ENCODE data around the gene FBXO42. TPM values are rescaled to one million over a fixed set of nuclear protein-coding genes. Genes with fewer than 3 reads are reported as not detected.

The FBXO42 gene
- total RNA-seq, 1 experiment from 2014 or later: 11.3 TPM

DNA sequence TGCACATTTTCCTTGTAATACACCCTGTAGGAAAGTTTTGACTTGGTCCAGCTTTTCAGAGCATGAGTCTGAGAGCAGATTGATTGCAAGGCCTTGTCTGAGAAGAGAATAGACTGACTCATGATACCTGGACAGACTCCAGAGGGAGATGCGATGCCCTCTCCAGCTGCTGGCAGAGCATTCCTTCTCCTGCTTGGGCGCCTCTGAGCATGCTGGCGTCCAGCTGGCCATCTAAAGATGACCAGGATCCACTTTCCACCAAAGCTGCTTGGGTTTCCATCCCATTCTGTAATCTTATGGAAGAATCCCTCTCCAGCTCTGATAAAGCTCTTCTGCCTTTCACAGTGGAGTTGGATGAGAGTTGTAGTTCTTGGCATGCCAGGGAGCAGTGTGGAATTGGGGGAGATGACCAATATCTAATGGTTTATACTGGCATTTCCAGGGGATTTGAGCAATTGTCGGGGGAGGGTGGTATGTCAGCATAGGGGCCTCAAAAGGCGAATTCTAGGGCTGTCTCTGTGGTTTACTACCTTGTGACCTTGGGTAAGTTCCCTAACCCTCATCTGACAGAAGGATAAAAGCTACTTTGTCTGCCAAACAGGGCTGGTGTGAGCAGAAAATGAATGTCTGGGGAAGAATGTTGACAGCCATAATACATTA is 34.3 kb upstream of the FBXO42 start:
- no peak for TF ChIP-seq CTCF (IDR thresholded peaks at IDR 0.05; ENCODE audit: insufficient read depth in 1 of 2, low read depth in 1 of 2, low read length in 1 of 2, severe bottlenecking in 1 of 2, unreplicated experiment in 1 of 2)
- intact Hi-C loops (cut with micrococcal nuclease; ENCODE audit: unreplicated experiment): no loop called here
- Mint-ChIP-seq H3K4me1 (ENCODE audit: low read depth, unreplicated experiment) (peaks cover 7% of the 10 kb centered on the region), H3K9me3 (ENCODE audit: unreplicated experiment) (no peaks in the 10 kb centered on the region), H3K4me3 (ENCODE audit: unreplicated experiment) (no peak overlapping the region), H3K27ac (ENCODE audit: unreplicated experiment) (no peak overlapping the region), H3K27me3 (ENCODE audit: insufficient read depth, unreplicated experiment) (no peaks in the 10 kb centered on the region), H3K36me3 (ENCODE audit: insufficient read depth, unreplicated experiment) (peaks cover 15% of the 10 kb centered on the region)
- CTCF ChIA-PET: no interaction called here
- H3K36me3 ChIP-seq (ENCODE audit: control insufficient read depth, insufficient read depth, low read length): no peaks in the 10 kb centered on the region; the same call in 1 of the 2 replicates
- POLR2A ChIA-PET: no interaction called here
- no peaks in the 10 kb centered on the region for H3K27me3 ChIP-seq (replicated peaks; ENCODE audit: control insufficient read depth, insufficient read depth, low read length)
- no peak overlapping the region for H3K4me3 ChIP-seq (ENCODE audit: low read depth, low read length)
- no TSS peak for BruUV-seq (replicated peaks)
- no peaks in the 10 kb centered on the region for H3K4me1 ChIP-seq
- DNase-seq: no peak
- H3K9me3 ChIP-seq: no peaks in the 10 kb centered on the region

DNA sequence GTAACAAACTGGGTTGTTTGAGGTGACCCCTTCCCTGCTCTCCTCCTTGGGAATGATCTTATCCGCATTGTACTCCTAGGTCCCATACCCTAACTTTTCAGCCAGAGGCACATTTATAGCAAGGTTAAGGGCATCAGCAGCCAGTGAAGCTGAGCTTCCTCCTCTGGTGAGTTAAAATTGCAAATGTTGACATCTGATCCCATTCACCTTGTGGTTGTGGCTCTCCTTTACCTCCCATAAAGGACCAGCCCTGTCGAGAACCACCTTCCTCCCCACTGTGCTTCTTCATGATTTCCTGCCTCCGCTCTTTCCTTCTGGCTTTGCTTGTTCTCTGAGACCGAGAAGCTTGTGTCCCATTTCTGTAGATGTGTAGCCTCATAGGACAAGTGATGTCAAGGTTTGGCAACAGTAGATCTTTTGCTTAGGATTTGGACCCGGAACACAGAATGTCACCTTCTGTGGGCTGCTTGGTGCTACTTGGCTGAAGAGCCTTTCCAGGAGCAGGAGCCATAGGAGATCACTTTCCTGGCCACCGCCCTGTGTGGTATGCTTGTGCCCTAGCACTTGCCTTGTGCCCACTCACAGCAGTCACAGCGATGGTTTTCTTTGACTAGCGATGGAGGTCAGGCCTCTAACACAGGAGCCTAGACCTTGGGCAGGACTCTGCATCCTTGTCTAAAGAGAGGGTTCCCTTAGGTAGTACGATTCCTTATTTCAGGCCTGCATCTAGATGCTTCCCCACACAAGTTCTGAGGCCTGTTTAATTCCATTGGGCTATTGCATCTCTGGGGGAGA is 33.6 kb upstream of the FBXO42 start:
- Histone ChIP-seq H3K4me1 (no peaks in the 10 kb centered on the region), H3K9me3 (no peaks in the 10 kb centered on the region), H3K36me3 (ENCODE audit: control insufficient read depth, insufficient read depth, low read length) (no peaks in the 10 kb centered on the region; the same call in 1 of the 2 replicates), H3K4me3 (ENCODE audit: low read depth, low read length) (no peak overlapping the region), H3K27me3 (replicated peaks; ENCODE audit: control insufficient read depth, insufficient read depth, low read length) (no peaks in the 10 kb centered on the region)
- Mint-ChIP-seq H3K4me3 (ENCODE audit: unreplicated experiment) (no peak overlapping the region), H3K4me1 (ENCODE audit: low read depth, unreplicated experiment) (peaks cover 6% of the 10 kb centered on the region), H3K27ac (ENCODE audit: unreplicated experiment) (no peak overlapping the region), H3K27me3 (ENCODE audit: insufficient read depth, unreplicated experiment) (no peaks in the 10 kb centered on the region), H3K9me3 (ENCODE audit: unreplicated experiment) (no peaks in the 10 kb centered on the region), H3K36me3 (ENCODE audit: insufficient read depth, unreplicated experiment) (peaks cover 20% of the 10 kb centered on the region)
- no TSS peak for BruUV-seq (replicated peaks)
- no peak for DNase-seq
- intact Hi-C loops (cut with micrococcal nuclease; ENCODE audit: unreplicated experiment): no loop called here
- TF ChIP-seq CTCF (IDR thresholded peaks at IDR 0.05; ENCODE audit: insufficient read depth in 1 of 2, low read depth in 1 of 2, low read length in 1 of 2, severe bottlenecking in 1 of 2, unreplicated experiment in 1 of 2): no peak
- ChIA-PET POLR2A (no interaction called here), CTCF (interaction anchor here (0.6 kb wide), 1 partner anchor 49 kb away, joined by 3 read pairs; no protein-coding TSS in a partner anchor)

DNA sequence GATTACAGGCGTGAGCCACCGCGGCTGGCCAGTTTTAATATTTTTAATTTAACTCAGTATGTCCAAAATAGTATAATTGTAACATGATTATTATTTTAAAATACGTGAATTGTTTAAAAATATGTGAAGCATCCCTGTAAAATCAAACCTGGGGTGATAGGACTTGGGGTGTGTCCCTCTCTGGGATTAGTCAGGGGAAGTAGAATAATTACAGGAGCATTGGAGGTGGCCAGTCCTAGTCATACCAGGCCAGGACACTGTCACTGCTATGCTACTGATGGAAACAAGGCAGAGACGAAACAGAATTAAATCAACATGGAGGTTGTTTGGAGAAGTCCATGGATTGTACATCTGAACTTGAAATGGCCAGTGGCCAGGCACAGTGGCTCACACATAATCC is 31.6 kb upstream of the FBXO42 start:
- H3K9me3 Mint-ChIP-seq (ENCODE audit: unreplicated experiment): no peaks in the 10 kb centered on the region
- POLR2A ChIA-PET: no interaction called here
- no TSS peak for BruUV-seq (replicated peaks)
- H3K27ac Mint-ChIP-seq (ENCODE audit: unreplicated experiment): no peak overlapping the region
- intact Hi-C loops (cut with micrococcal nuclease; ENCODE audit: unreplicated experiment): no loop called here
- Histone ChIP-seq H3K4me3 (ENCODE audit: low read depth, low read length) (no peak overlapping the region), H3K36me3 (ENCODE audit: control insufficient read depth, insufficient read depth, low read length) (no peaks in the 10 kb centered on the region; the same call in 1 of the 2 replicates), H3K4me1 (no peaks in the 10 kb centered on the region), H3K27me3 (replicated peaks; ENCODE audit: control insufficient read depth, insufficient read depth, low read length) (no peaks in the 10 kb centered on the region), H3K9me3 (no peaks in the 10 kb centered on the region)
- no peak for TF ChIP-seq CTCF (IDR thresholded peaks at IDR 0.05; ENCODE audit: insufficient read depth in 1 of 2, low read depth in 1 of 2, low read length in 1 of 2, severe bottlenecking in 1 of 2, unreplicated experiment in 1 of 2)
- peaks cover 20% of the 10 kb centered on the region for H3K36me3 Mint-ChIP-seq (ENCODE audit: insufficient read depth, unreplicated experiment)
- H3K4me3 Mint-ChIP-seq (ENCODE audit: unreplicated experiment): no peak overlapping the region
- H3K4me1 Mint-ChIP-seq (ENCODE audit: low read depth, unreplicated experiment): no peaks in the 10 kb centered on the region
- no peaks in the 10 kb centered on the region for H3K27me3 Mint-ChIP-seq (ENCODE audit: insufficient read depth, unreplicated experiment)
- CTCF ChIA-PET: no interaction called here
- no peak for DNase-seq

All from Caco-2 (cell line).